Fibroblast of mammary gland (primary cell): Measurements from ENCODE around the gene CNPY1.

Experiments used
- DNase-seq: peaks from one replicate; pipeline ENCODE4 v3.0.0-alpha.2; 2010; ENCODE audit warnings: low read depth
- H3K4me3 ChIP-seq: 2 replicates; pipeline ENCODE4 v1.5.1; 2011; ENCODE audit warnings: low read depth, mild to moderate bottlenecking, low read length, moderate library complexity; ENCODE audit not compliant: control insufficient read depth
- TF ChIP-seq, protein P1 (sequence below): conservative IDR thresholded peaks from 2 replicates; pipeline ENCODE4 v1.5.1; 2011; ENCODE audit warnings: low read depth, low read length, inconsistent platforms; ENCODE audit not compliant: control insufficient read depth, insufficient read depth

The CNPY1 gene

DNA sequence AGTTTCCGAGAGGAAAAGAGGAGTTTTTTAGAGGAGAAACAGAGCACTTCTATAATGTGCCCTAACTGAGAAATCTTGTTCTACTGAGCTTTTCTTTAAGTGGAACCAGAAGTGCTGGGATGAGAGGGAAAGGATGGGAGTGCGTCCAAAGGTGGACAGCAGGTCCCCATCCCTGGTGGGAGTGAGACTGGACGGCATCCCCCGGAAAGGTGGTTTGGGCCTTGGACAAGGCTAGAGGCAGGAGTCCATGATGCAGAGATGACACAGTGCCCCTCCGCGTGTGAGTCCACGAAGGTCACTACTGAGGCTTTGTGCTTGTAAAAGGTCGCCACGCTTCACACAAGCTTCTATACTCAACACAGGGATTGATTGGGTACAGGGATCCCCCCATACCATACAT lies 94.5 kb downstream of the CNPY1 start:
- DNase-seq: no peak
- TF ChIP-seq, protein P1, sequence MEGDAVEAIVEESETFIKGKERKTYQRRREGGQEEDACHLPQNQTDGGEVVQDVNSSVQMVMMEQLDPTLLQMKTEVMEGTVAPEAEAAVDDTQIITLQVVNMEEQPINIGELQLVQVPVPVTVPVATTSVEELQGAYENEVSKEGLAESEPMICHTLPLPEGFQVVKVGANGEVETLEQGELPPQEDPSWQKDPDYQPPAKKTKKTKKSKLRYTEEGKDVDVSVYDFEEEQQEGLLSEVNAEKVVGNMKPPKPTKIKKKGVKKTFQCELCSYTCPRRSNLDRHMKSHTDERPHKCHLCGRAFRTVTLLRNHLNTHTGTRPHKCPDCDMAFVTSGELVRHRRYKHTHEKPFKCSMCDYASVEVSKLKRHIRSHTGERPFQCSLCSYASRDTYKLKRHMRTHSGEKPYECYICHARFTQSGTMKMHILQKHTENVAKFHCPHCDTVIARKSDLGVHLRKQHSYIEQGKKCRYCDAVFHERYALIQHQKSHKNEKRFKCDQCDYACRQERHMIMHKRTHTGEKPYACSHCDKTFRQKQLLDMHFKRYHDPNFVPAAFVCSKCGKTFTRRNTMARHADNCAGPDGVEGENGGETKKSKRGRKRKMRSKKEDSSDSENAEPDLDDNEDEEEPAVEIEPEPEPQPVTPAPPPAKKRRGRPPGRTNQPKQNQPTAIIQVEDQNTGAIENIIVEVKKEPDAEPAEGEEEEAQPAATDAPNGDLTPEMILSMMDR: no peak

More for the DNA sequence above, 94.5 kb downstream of the CNPY1 start:
- H3K4me3 ChIP-seq: no peak overlapping the region
